ENCODE results near the gene KRTAP5-10.
"Not testable (repeated sequence)": the region's sequence is repeated elsewhere in the genome, so short reads cannot be mapped to it uniquely, and the experiment has no call there.

The KRTAP5-10 gene

GRCh38 chr11:71572811-71573210 lies 7.4 kb downstream of the KRTAP5-10 start:
- no peak for DNase-seq (ENCODE audit: low spot score)

- no peak for DNase-seq (ENCODE audit: low spot score)
Measured at GRCh38 chr11:71574418-71574817, 9.1 kb downstream of the KRTAP5-10 start.

- no peak for DNase-seq (ENCODE audit: low spot score)
Measured at GRCh38 chr11:71575723-71576424, 10.5 kb downstream of the KRTAP5-10 start.

- not testable (repeated sequence) for DNase-seq (ENCODE audit: low spot score)
Measured at GRCh38 chr11:71576688-71577465, 11.5 kb downstream of the KRTAP5-10 start.

GRCh38 chr11:71577469-71578004 lies 12.2 kb downstream of the KRTAP5-10 start:
- no peak for DNase-seq (ENCODE audit: low spot score)

- DNase-seq (ENCODE audit: low spot score), result not testable (repeated sequence)
Measured at GRCh38 chr11:71579513-71579912, 14.2 kb downstream of the KRTAP5-10 start.

GRCh38 chr11:71580057-71581003 lies 15.0 kb downstream of the KRTAP5-10 start:
- DNase-seq (ENCODE audit: low spot score), result peak; percentile 67

- DNase-seq (ENCODE audit: low spot score), result no peak
Measured at GRCh38 chr11:71581826-71582225, 16.5 kb downstream of the KRTAP5-10 start.

- no peak for DNase-seq (ENCODE audit: low spot score)
Measured at GRCh38 chr11:71582309-71582895, 17.0 kb downstream of the KRTAP5-10 start, which contains the start of gene KRTAP5-11. Gene KRTAP5-11 (minus strand): TSS chr11:71582875. CDS start chr11:71582837, 38 bp downstream.

- not testable (repeated sequence) for DNase-seq (ENCODE audit: low spot score)
Measured at GRCh38 chr11:71582969-71583368, 17.6 kb downstream of the KRTAP5-10 start.

GRCh38 chr11:71585673-71586072 lies 20.3 kb downstream of the KRTAP5-10 start:
- not testable (repeated sequence) for DNase-seq (ENCODE audit: low spot score)

- DNase-seq (ENCODE audit: low spot score), result not testable (repeated sequence)
Measured at GRCh38 chr11:71588314-71588713, 23.0 kb downstream of the KRTAP5-10 start.

GRCh38 chr11:71588822-71589545 lies 23.6 kb downstream of the KRTAP5-10 start:
- DNase-seq (ENCODE audit: low spot score), result not testable (repeated sequence)

- DNase-seq (ENCODE audit: low spot score), result not testable (repeated sequence)
Measured at GRCh38 chr11:71589546-71589920, 24.2 kb downstream of the KRTAP5-10 start.

- not testable (repeated sequence) for DNase-seq (ENCODE audit: low spot score)
Measured at GRCh38 chr11:71603221-71603620, 37.9 kb downstream of the KRTAP5-10 start.

GRCh38 chr11:71604798-71605488 lies 39.6 kb downstream of the KRTAP5-10 start:
- not testable (repeated sequence) for DNase-seq (ENCODE audit: low spot score)

GRCh38 chr11:71606853-71607519 lies 41.6 kb downstream of the KRTAP5-10 start:
- not testable (repeated sequence) for DNase-seq (ENCODE audit: low spot score)

- not testable (repeated sequence) for DNase-seq (ENCODE audit: low spot score)
Measured at GRCh38 chr11:71607520-71608216, 42.3 kb downstream of the KRTAP5-10 start.

Measured in SK-N-DZ (cell line).